GM23338 (cell line): Measurements from ENCODE around the gene BHLHA9. TPM values are rescaled to one million over a fixed set of nuclear protein-coding genes. Genes with fewer than 3 reads are reported as not detected.

Experiments used
- ATAC-seq: fragments of 200-7000 bp; cut with Tn5 transposase; 3 replicates; pipeline ENCODE4 v1.9.1; 2020
- DNase-seq: peaks from one replicate; pipeline ENCODE4 v3.0.0-alpha.2; 2015; ENCODE audit warnings: low spot score
- H2AFZ ChIP-seq: fragments of 200-600 bp; sonication (generic); 2 replicates; pipeline ENCODE4 v1.8.0; 2016; ENCODE audit warnings: antibody characterized with exemption, mild to moderate bottlenecking, moderate library complexity
- H3F3A ChIP-seq: fragments of 200-600 bp; sonication (generic); replicated peaks from 2 replicates; pipeline ENCODE4 v1.8.0; 2017; ENCODE audit warnings: antibody characterized with exemption, mixed run types, low read depth
- H3K27ac ChIP-seq: fragments of 200-600 bp; sonication (generic); 2 replicates; pipeline ENCODE4 v1.6.1; 2016; ENCODE audit warnings: low read depth
- H3K27me3 ChIP-seq: fragments of 200-600 bp; sonication (generic); 2 replicates; pipeline ENCODE4 v1.8.0; 2016; ENCODE audit warnings: mild to moderate bottlenecking, mixed run types, moderate library complexity; ENCODE audit not compliant: insufficient read depth
- H3K36me3 ChIP-seq: fragments of 200-600 bp; sonication (generic); 2 replicates; pipeline ENCODE4 v1.8.0; 2016; ENCODE audit warnings: mild to moderate bottlenecking; ENCODE audit not compliant: insufficient read depth
- H3K4me1 ChIP-seq: fragments of 200-600 bp; sonication (generic); 2 replicates; pipeline ENCODE4 v1.8.0; 2016; ENCODE audit warnings: mild to moderate bottlenecking, moderate library complexity; ENCODE audit not compliant: insufficient read depth
- H3K4me2 ChIP-seq: fragments of 200-600 bp; sonication (generic); 2 replicates; pipeline ENCODE4 v1.7.1; 2017; ENCODE audit warnings: mixed run types
- H3K4me3 ChIP-seq: fragments of 200-600 bp; sonication (generic); 2 replicates; pipeline ENCODE4 v1.6.1; 2016; ENCODE audit warnings: mixed run types
- H3K79me2 ChIP-seq: fragments of 200-600 bp; sonication (generic); replicated peaks from 2 replicates; pipeline ENCODE4 v1.8.0; 2017; ENCODE audit warnings: mild to moderate bottlenecking; ENCODE audit not compliant: insufficient read depth
- H3K9me2 ChIP-seq: fragments of 200-600 bp; sonication (generic); 2 replicates; pipeline ENCODE4 v1.8.0; 2017; ENCODE audit not compliant: insufficient read depth
- H4K20me1 ChIP-seq: fragments of 200-600 bp; sonication (generic); replicated peaks from 2 replicates; pipeline ENCODE4 v1.8.0; 2017; ENCODE audit warnings: mild to moderate bottlenecking; ENCODE audit not compliant: insufficient read depth
- H3K27ac Mint-ChIP-seq: 2 replicates; pipeline ENCODE4 v1.8.0; 2020; ENCODE audit warnings: inconsistent platforms, mild to moderate bottlenecking, moderate library complexity, mixed read lengths
- H3K27me3 Mint-ChIP-seq: 3 replicates; pipeline ENCODE4 v1.8.0; 2022; ENCODE audit warnings: low read depth, mild to moderate bottlenecking, moderate library complexity, mixed read lengths, inconsistent platforms; ENCODE audit not compliant: insufficient read depth, poor library complexity
- H3K36me3 Mint-ChIP-seq: 3 replicates; pipeline ENCODE4 v1.8.0; 2021; ENCODE audit warnings: low read depth, mild to moderate bottlenecking, inconsistent platforms, moderate library complexity, mixed read lengths
- H3K4me1 Mint-ChIP-seq: 3 replicates; pipeline ENCODE4 v1.8.0; 2020; ENCODE audit warnings: mild to moderate bottlenecking, inconsistent platforms, mixed read lengths
- H3K4me3 Mint-ChIP-seq: 3 replicates; pipeline ENCODE4 v1.8.0; 2021; ENCODE audit warnings: moderate library complexity, mild to moderate bottlenecking, inconsistent platforms, mixed read lengths
- H3K9me3 Mint-ChIP-seq: 3 replicates; pipeline ENCODE4 v1.8.0; 2020; ENCODE audit warnings: moderate library complexity, mild to moderate bottlenecking, inconsistent platforms, mixed read lengths
- CREB1 ChIP-seq: fragments of 250-450 bp; sonication (Bioruptor Pico); IDR thresholded peaks from 2 replicates; pipeline ENCODE4 v1.5.0; 2020; ENCODE audit warnings: low read depth, mild to moderate bottlenecking, moderate library complexity
- EZH2 ChIP-seq: fragments of 200-600 bp; sonication (generic); IDR thresholded peaks from one replicate; pipeline ENCODE4 v1.8.0; 2017; ENCODE audit warnings: antibody characterized with exemption, mild to moderate bottlenecking, low read depth; ENCODE audit not compliant: unreplicated experiment
- EZH2phosphoT487 ChIP-seq: fragments of 200-600 bp; sonication (generic); IDR thresholded peaks from one replicate; pipeline ENCODE4 v1.8.1; 2018; ENCODE audit warnings: antibody characterized with exemption; ENCODE audit not compliant: unreplicated experiment
- JUNB ChIP-seq: IDR thresholded peaks from one replicate; pipeline ENCODE4 v1.6.1; 2016; ENCODE audit warnings: antibody characterized with exemption; ENCODE audit not compliant: unreplicated experiment
- POLR2AphosphoS5 ChIP-seq: IDR thresholded peaks from 2 replicates; pipeline ENCODE4 v1.6.1; 2016; ENCODE audit warnings: antibody characterized with exemption, low read depth
- ZNF114 ChIP-seq: fragments of 250-450 bp; sonication (Bioruptor Pico); IDR thresholded peaks from 2 replicates; pipeline ENCODE4 v1.5.0; 2020; ENCODE audit warnings: mild to moderate bottlenecking, moderate library complexity
- ZNF331 ChIP-seq: fragments of 250-450 bp; sonication (Bioruptor Pico); IDR thresholded peaks from 2 replicates; pipeline ENCODE4 v1.5.0; 2020; ENCODE audit warnings: low read depth, mild to moderate bottlenecking, moderate library complexity
- polyA plus RNA-seq: library from polyadenylated mRNA; unstranded; fragments of >200 nt; fragmentation: Nextera tagmentation; extraction: Ambion mirVana; gene quantifications from 2 replicates; pipeline ENCODE4 v1.2.1, GENCODE V29; 2016
- total RNA-seq: library from RNA; depleted of rRNA; stranded (reverse); fragments of >200 nt; shearing (Covaris generic); gene quantifications from 2 replicates; pipeline ENCODE4 v1.2.3, GENCODE V29; 2014
- TF ChIP-seq, protein P1 (sequence below): IDR thresholded peaks from 2 replicates; pipeline ENCODE4 v1.6.1; 2016; ENCODE audit warnings: antibody characterized with exemption
- TF ChIP-seq, protein P2 (sequence below), 2 experiments: fragments of 200-600 bp in 1 of 2; sonication (generic) in 1 of 2; conservative IDR thresholded peaks; 2 replicates each; pipeline versions ENCODE4 v1.5.1 to v1.6.1; 2016 to 2017; ENCODE audit warnings: antibody characterized with exemption in 2 of 2, low read depth in 2 of 2, mild to moderate bottlenecking in 2 of 2, moderate library complexity in 1 of 2
- TF ChIP-seq, protein P3 (sequence below): fragments of 250-450 bp; sonication (Bioruptor Pico); IDR thresholded peaks from 2 replicates; pipeline ENCODE4 v1.5.0; 2020; ENCODE audit warnings: mild to moderate bottlenecking, moderate library complexity

BHLHA9 gene
- total and polyA plus RNA-seq, 2 experiments from 2014 or later: 0.39 to 2.3 TPM

DNA sequence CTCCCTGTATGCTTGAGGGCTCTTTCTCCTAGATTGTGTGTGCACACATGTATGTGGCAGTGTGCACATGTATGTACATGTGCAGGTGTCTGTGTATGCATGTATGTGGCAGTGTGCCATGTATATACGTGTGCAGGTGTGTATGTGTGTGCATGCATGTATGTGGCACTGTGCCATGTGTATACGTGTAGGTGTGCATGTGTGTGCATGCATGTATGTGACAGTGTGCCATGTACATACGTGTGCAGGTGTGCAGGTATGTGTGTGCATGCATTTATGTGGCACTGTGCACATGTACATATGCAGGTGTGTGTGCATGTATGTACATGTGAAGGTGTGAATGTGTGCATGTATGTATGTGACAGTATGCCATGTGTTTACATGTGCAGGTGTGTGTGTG lies 43.9 kb upstream of the BHLHA9 start:
- Histone ChIP-seq H3K79me2 (no peaks in the 10 kb centered on the region), H3F3A (peaks cover 12% of the 10 kb centered on the region; the same call in 1 of the 2 replicates), H3K27me3 (peaks cover 65% of the 10 kb centered on the region), H3K4me3 (no peak overlapping the region), H2AFZ (no peak overlapping the region), H3K9me2 (no peaks in the 10 kb centered on the region), H3K36me3 (no peaks in the 10 kb centered on the region), H3K27ac (no peak overlapping the region), H3K4me2 (no peak overlapping the region), H3K4me1 (peaks cover 3% of the 10 kb centered on the region; the same call in 1 of the 2 replicates), H4K20me1 (no peaks in the 10 kb centered on the region; the same call in 1 of the 2 replicates)
- ATAC-seq: no peak
- Mint-ChIP-seq H3K9me3 (peaks cover 3% of the 10 kb centered on the region; the same call in 1 of the 3 replicates), H3K27ac (no peak overlapping the region), H3K36me3 (no peaks in the 10 kb centered on the region), H3K27me3 (peaks cover 45% of the 10 kb centered on the region), H3K4me1 (peaks cover 10% of the 10 kb centered on the region), H3K4me3 (no peak overlapping the region)
- no peak for DNase-seq
- TF ChIP-seq, protein P1, sequence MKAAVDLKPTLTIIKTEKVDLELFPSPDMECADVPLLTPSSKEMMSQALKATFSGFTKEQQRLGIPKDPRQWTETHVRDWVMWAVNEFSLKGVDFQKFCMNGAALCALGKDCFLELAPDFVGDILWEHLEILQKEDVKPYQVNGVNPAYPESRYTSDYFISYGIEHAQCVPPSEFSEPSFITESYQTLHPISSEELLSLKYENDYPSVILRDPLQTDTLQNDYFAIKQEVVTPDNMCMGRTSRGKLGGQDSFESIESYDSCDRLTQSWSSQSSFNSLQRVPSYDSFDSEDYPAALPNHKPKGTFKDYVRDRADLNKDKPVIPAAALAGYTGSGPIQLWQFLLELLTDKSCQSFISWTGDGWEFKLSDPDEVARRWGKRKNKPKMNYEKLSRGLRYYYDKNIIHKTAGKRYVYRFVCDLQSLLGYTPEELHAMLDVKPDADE: no peak
- no peak for TF ChIP-seq CREB1 (CRISPR knock-in tag)
- no peak for TF ChIP-seq JUNB

DNA sequence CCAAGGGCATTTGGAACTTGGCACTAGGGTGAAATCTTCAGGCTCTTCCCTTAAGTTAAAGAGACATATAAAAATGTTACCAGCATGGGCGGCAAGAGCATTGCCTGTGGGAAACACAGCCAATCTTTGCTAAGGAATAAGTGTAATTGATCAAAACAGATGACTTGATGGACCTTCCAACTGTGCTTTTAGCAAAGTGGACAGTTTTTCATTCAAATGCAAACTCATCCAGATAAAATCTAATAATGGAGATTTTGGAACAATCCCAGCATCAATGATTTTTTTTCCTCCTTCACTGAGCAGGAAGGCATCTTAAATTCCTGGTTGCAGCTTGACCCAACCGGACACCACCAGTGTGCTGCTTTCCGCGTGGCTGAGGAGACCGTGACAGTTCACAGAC lies 42.9 kb upstream of the BHLHA9 start:
- peaks cover 73% of the 10 kb centered on the region for H3K27me3 ChIP-seq
- no peak for ATAC-seq
- H3K4me3 Mint-ChIP-seq: no peak overlapping the region; the same call in 2 of the 3 replicates

More for the DNA sequence above, 42.9 kb upstream of the BHLHA9 start:
- TF ChIP-seq POLR2AphosphoS5 (no peak), CREB1 (CRISPR knock-in tag) (no peak), ZNF331 (no peak), EZH2phosphoT487 (no peak), EZH2 (peak; percentile 1), ZNF114 (no peak)
- TF ChIP-seq, protein P2, sequence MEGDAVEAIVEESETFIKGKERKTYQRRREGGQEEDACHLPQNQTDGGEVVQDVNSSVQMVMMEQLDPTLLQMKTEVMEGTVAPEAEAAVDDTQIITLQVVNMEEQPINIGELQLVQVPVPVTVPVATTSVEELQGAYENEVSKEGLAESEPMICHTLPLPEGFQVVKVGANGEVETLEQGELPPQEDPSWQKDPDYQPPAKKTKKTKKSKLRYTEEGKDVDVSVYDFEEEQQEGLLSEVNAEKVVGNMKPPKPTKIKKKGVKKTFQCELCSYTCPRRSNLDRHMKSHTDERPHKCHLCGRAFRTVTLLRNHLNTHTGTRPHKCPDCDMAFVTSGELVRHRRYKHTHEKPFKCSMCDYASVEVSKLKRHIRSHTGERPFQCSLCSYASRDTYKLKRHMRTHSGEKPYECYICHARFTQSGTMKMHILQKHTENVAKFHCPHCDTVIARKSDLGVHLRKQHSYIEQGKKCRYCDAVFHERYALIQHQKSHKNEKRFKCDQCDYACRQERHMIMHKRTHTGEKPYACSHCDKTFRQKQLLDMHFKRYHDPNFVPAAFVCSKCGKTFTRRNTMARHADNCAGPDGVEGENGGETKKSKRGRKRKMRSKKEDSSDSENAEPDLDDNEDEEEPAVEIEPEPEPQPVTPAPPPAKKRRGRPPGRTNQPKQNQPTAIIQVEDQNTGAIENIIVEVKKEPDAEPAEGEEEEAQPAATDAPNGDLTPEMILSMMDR (conservative IDR thresholded peaks at IDR 0.05; ENCODE audit: low read depth in 2 of 2): no peak
- TF ChIP-seq, protein P3, sequence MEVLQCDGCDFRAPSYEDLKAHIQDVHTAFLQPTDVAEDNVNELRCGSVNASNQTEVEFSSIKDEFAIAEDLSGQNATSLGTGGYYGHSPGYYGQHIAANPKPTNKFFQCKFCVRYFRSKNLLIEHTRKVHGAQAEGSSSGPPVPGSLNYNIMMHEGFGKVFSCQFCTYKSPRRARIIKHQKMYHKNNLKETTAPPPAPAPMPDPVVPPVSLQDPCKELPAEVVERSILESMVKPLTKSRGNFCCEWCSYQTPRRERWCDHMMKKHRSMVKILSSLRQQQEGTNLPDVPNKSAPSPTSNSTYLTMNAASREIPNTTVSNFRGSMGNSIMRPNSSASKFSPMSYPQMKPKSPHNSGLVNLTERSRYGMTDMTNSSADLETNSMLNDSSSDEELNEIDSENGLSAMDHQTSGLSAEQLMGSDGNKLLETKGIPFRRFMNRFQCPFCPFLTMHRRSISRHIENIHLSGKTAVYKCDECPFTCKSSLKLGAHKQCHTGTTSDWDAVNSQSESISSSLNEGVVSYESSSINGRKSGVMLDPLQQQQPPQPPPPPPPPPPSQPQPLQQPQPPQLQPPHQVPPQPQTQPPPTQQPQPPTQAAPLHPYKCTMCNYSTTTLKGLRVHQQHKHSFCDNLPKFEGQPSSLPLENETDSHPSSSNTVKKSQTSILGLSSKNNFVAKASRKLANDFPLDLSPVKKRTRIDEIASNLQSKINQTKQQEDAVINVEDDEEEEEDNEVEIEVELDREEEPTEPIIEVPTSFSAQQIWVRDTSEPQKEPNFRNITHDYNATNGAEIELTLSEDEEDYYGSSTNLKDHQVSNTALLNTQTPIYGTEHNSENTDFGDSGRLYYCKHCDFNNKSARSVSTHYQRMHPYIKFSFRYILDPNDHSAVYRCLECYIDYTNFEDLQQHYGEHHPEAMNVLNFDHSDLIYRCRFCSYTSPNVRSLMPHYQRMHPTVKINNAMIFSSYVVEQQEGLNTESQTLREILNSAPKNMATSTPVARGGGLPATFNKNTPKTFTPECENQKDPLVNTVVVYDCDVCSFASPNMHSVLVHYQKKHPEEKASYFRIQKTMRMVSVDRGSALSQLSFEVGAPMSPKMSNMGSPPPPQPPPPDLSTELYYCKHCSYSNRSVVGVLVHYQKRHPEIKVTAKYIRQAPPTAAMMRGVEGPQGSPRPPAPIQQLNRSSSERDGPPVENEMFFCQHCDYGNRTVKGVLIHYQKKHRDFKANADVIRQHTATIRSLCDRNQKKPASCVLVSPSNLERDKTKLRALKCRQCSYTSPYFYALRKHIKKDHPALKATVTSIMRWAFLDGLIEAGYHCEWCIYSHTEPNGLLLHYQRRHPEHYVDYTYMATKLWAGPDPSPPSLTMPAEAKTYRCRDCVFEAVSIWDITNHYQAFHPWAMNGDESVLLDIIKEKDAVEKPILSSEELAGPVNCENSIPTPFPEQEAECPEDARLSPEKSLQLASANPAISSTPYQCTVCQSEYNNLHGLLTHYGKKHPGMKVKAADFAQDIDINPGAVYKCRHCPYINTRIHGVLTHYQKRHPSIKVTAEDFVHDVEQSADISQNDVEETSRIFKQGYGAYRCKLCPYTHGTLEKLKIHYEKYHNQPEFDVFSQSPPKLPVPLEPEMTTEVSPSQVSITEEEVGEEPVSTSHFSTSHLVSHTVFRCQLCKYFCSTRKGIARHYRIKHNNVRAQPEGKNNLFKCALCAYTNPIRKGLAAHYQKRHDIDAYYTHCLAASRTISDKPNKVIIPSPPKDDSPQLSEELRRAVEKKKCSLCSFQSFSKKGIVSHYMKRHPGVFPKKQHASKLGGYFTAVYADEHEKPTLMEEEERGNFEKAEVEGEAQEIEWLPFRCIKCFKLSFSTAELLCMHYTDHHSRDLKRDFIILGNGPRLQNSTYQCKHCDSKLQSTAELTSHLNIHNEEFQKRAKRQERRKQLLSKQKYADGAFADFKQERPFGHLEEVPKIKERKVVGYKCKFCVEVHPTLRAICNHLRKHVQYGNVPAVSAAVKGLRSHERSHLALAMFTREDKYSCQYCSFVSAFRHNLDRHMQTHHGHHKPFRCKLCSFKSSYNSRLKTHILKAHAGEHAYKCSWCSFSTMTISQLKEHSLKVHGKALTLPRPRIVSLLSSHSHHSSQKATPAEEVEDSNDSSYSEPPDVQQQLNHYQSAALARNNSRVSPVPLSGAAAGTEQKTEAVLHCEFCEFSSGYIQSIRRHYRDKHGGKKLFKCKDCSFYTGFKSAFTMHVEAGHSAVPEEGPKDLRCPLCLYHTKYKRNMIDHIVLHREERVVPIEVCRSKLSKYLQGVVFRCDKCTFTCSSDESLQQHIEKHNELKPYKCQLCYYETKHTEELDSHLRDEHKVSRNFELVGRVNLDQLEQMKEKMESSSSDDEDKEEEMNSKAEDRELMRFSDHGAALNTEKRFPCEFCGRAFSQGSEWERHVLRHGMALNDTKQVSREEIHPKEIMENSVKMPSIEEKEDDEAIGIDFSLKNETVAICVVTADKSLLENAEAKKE: no peak
- H3K4me2 ChIP-seq: no peak overlapping the region
- H3K36me3 Mint-ChIP-seq: no peaks in the 10 kb centered on the region
- H3F3A ChIP-seq: peaks cover 12% of the 10 kb centered on the region; the same call in 1 of the 2 replicates
- no peaks in the 10 kb centered on the region for H3K9me2 ChIP-seq
- no peak overlapping the region for H3K27ac ChIP-seq
- H2AFZ ChIP-seq: no peak overlapping the region
- H3K9me3 Mint-ChIP-seq: peaks cover 3% of the 10 kb centered on the region; the same call in 1 of the 3 replicates
- no peaks in the 10 kb centered on the region; the same call in 1 of the 2 replicates for H4K20me1 ChIP-seq
- no peak overlapping the region for H3K4me3 ChIP-seq
- H3K27me3 Mint-ChIP-seq: peaks cover 56% of the 10 kb centered on the region
- no peaks in the 10 kb centered on the region for H3K36me3 ChIP-seq
- no peaks in the 10 kb centered on the region for H3K79me2 ChIP-seq
- DNase-seq: no peak
- H3K4me1 ChIP-seq: peaks cover 3% of the 10 kb centered on the region; the same call in 1 of the 2 replicates
- H3K4me1 Mint-ChIP-seq: peaks cover 10% of the 10 kb centered on the region
- no peak overlapping the region for H3K27ac Mint-ChIP-seq
